GM12892 (cell line): ENCODE results near the gene ZIC2.

ENCODE experiments used
- POLR2A ChIP-seq: IDR thresholded peaks from 2 replicates; pipeline ENCODE4 v1.6.1; 2011; ENCODE audit warnings: low read depth, low read length, control low read depth
- POLR2AphosphoS5 ChIP-seq: IDR thresholded peaks from 2 replicates; pipeline ENCODE4 v1.6.1; 2011; ENCODE audit warnings: low read depth, low read length, control low read depth
- TAF1 ChIP-seq: IDR thresholded peaks from 2 replicates; pipeline ENCODE4 v1.6.1; 2011; ENCODE audit warnings: low read depth, mild to moderate bottlenecking, control low read depth, low read length, borderline replicate concordance

DNA sequence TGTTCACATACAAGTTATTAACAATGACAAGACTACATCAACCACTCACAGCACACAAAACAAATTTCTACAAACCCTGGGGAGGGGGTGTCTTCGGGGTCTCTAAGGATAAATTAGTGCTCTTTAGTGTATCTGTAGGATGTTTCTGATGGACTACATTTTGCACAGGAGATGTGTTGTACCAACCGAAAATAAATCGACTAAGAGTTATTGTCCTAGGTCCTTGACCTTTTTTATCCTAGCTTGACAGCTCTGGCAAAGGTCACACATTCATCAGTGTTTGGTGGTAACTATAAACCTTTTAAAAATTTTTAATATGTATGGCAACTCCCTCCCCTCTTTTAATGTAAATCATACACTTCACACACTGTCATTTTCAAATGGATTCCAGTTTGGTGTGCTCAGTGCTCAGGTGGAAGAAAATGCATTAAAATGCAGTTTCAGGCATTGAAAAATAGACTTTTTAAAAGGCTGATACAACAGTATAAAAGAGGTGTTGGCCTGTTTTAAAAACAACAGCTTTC lies 17.7 kb upstream of the ZIC2 start:
- no peak for TF ChIP-seq POLR2AphosphoS5
- no peak for TF ChIP-seq POLR2A
- no peak for TF ChIP-seq TAF1
